Cardiac muscle cell (in vitro differentiated cells and primary cell): ENCODE data around the gene ATG4D. TPM values are rescaled to one million over a fixed set of nuclear protein-coding genes. Genes with fewer than 3 reads are reported as not detected.

ENCODE experiments used
- DNase-seq, 2 donors: peaks; one replicate each; pipeline versions ENCODE4 v3.0.0 to v3.0.0-alpha.2; 2010 to 2017; ENCODE audit warnings: low read depth in 1 of 2, low spot score in 1 of 2
- H3K27ac ChIP-seq: fragments of 200-600 bp; sonication (generic); 2 replicates; pipeline ENCODE4 v1.5.1; 2016
- H3K27me3 ChIP-seq: fragments of 200-600 bp; sonication (generic); 2 replicates; pipeline ENCODE4 v1.6.0; 2016; ENCODE audit warnings: control low read depth
- H3K36me3 ChIP-seq: fragments of 200-600 bp; sonication (generic); 2 replicates; pipeline ENCODE4 v1.5.1; 2016; ENCODE audit warnings: control low read depth
- H3K4me1 ChIP-seq: fragments of 200-600 bp; sonication (generic); 2 replicates; pipeline ENCODE4 v1.8.1; 2017; ENCODE audit warnings: low read depth, mild to moderate bottlenecking, mixed run types
- H3K4me3 ChIP-seq: fragments of 200-600 bp; sonication (generic); 2 replicates; pipeline ENCODE4 v1.5.1; 2016; ENCODE audit warnings: mild to moderate bottlenecking
- H3K9me3 ChIP-seq: fragments of 200-600 bp; sonication (generic); 2 replicates; pipeline ENCODE4 v1.5.1; 2017; ENCODE audit warnings: low read depth, mild to moderate bottlenecking, control low read depth
- CTCF ChIP-seq: IDR thresholded peaks from 2 replicates; pipeline ENCODE4 v1.5.1; 2012; ENCODE audit warnings: low read depth, mild to moderate bottlenecking, low read length
- polyA plus RNA-seq: library from polyadenylated mRNA; unstranded; fragments of >200 nt; fragmentation: Nextera tagmentation; extraction: Ambion mirVana; gene quantifications from 2 replicates; pipeline ENCODE4 v1.2.1, GENCODE V29; 2016
- total RNA-seq: library from RNA; depleted of rRNA; stranded (reverse); fragments of >200 nt; gene quantifications from 2 replicates; pipeline ENCODE4 v1.2.3, GENCODE V29; 2016

ATG4D gene
- total and polyA plus RNA-seq, 2 experiments from 2014 or later = 67.0 to 69.0 TPM

GRCh38 chr19:10517361-10517759, 26.3 kb upstream of the ATG4D start, which contains the start of gene S1PR5:
S1PR5 (minus strand) TSS chr19:10517447; CDS start chr19:10515011, 2,436 bp downstream.
- DNase-seq = peak in 1 of 2 donors; percentile 38
- H3K4me1 ChIP-seq = no peaks in the 10 kb centered on the region
- H3K27ac ChIP-seq = no peak within 1 kb of the TSS
- H3K27me3 ChIP-seq = peaks cover 67% of the 10 kb centered on the region
- H3K4me3 ChIP-seq = peak within 1 kb of the TSS; percentile 25
- H3K9me3 ChIP-seq = no peaks in the 10 kb centered on the region
- TF ChIP-seq CTCF = no peak
- H3K36me3 ChIP-seq = no peaks in the 10 kb centered on the region

DNA sequence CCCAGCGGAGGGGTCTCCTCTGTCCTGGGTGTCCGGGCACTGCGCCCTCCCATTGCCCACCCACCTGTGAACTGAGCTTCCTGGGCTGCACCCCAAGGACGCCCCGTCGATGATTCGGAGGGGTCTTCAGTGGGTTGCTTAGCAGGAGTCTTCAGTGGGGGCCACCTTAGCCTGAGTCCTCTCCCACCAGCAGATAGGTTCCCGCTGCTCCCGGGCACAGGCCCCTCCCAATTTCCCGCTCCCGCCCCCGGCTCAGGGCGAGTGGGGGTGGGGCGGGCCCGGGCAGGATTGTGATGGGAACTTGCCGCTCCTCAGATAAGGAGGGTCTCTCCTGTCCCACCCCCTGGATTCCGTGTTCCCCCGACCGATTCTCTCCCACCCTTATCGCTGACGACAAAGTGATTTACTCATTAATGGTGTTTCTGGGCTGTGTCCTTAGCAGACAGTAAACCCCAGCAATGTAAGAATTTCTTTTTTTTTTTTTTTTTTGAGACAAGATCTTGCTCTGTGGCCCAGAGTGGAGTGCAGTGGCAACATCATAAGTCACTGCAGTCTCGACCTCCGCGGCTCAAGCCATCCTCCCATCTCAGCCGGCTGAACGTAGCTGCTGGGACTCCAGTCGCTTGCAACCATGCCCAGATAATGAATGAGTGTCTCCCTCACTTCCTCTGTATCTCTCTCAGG, 25.8 kb upstream of the ATG4D start:
- Histone ChIP-seq H3K4me3 (peak overlapping the region; percentile 25), H3K9me3 (no peaks in the 10 kb centered on the region), H3K36me3 (no peaks in the 10 kb centered on the region), H3K4me1 (no peaks in the 10 kb centered on the region), H3K27ac (no peak overlapping the region), H3K27me3 (peaks cover 62% of the 10 kb centered on the region)
- peak in 1 of 2 donors; percentile 27 for DNase-seq
- TF ChIP-seq CTCF = no peak

DNA sequence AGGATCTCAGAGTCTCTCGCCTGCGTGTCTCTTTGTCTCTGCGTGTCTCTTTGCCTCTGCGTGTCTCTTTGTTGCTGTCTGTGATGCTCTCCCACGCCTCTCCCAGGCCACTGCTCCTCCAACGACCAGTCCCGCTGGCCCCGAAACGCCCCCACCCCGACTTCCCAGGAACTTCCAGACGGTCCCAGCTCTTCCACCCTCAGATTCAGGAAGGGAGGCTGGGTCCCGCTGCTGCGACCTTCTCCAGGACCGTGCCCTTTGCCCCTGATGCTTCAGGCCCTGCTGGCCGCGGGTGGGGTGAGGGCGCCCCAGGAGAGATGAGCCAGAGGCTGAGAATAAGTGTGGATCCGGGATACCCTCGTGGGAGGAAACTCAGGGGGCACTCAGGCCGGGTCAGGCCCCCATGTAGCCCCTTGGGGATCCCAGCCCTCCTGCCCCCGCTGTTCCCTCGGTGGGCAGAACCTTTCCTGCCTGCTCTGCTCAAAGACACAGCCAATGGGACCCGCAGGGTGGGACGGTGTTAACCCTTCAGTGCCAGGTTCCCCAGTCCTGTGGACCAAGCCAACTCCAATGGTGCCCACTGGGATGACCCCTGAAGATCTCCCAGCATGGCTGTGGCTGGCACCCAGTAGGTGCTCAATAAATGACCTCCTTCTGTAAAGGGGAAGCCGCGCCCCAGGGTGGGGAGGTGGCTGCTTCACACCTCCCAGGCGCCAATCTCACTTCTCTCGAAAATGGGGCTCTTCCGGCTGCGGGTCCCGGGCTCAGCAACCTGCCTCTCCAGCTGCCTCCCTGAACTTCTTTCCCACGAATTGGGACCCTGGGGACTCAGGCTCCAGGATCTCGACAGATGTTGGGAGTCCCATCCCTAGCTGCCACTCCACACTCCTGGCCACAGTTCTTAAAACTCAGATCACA, 25.0 kb upstream of the ATG4D start:
- no peak overlapping the region for H3K4me3 ChIP-seq
- no peaks in the 10 kb centered on the region for H3K4me1 ChIP-seq
- no peak for DNase-seq
- H3K9me3 ChIP-seq = no peaks in the 10 kb centered on the region
- H3K27ac ChIP-seq = no peak overlapping the region
- no peak for TF ChIP-seq CTCF
- peaks cover 54% of the 10 kb centered on the region for H3K27me3 ChIP-seq
- no peaks in the 10 kb centered on the region for H3K36me3 ChIP-seq

DNA sequence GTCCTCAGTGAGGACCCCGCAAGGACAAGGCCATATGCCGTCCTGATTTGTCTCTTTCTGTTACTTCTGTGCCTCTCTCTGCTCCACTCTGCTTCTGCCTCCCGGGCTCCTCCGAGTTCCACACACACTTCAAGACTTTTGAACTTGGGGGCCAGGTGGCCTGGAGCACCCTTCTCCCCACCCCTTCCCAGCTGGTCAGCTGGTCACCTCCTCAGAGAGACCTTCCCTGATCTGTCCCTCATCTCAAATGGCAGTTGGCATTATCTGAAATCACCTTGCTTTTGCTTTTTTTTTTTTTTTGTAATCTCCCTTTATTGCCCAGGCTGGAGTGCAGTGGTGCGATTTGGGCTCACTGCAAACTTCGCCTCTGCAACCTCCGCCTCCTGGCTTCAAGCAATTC, 24.3 kb upstream of the ATG4D start:
- no peak overlapping the region for H3K4me3 ChIP-seq
- H3K36me3 ChIP-seq = no peaks in the 10 kb centered on the region
- DNase-seq = no peak
- no peaks in the 10 kb centered on the region for H3K9me3 ChIP-seq
- peaks cover 47% of the 10 kb centered on the region for H3K27me3 ChIP-seq
- no peaks in the 10 kb centered on the region for H3K4me1 ChIP-seq
- H3K27ac ChIP-seq = no peak overlapping the region
- TF ChIP-seq CTCF = no peak

DNA sequence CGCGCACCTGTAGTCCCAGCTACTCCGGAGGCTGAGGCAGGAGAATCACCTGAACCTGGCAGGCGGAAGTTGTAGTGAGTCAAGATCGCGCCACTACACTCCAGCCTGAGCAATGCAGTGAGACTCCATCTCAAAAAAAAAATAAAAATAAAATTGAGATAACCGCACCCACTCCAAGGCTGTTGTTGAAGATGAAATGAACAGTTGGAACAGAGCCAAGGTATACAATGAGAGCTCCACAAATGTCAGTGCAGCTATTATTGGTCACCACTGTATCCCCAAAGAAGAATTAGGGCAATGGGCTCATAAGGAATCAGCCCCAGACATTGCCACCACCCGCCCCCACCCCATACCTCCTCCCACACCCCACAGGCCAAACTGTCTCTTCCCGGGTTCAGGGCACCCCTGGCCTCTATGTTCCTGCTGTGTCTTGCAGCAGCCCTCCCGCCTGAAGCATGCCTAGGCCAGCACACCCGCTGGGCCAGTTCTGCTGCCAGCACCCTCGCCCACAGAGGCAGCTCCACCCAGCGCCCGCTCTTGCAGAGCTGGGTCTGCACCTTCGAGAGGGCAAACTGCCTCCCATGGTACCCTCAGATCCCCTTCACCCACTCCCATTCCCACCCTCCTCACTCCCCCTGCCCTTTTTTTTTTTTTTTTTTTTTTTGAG, 22.9 kb upstream of the ATG4D start:
- no peak for TF ChIP-seq CTCF
- DNase-seq = no peak
- Histone ChIP-seq H3K27ac (no peak overlapping the region), H3K4me1 (no peaks in the 10 kb centered on the region), H3K36me3 (no peaks in the 10 kb centered on the region), H3K9me3 (no peaks in the 10 kb centered on the region), H3K27me3 (peaks cover 33% of the 10 kb centered on the region), H3K4me3 (no peak overlapping the region)
